Upper lobe of left lung (tissue), 6 donors: Measurements from ENCODE around the gene DLG2. TPM values are rescaled to one million over a fixed set of nuclear protein-coding genes. Genes with fewer than 3 reads are reported as not detected.
"Not testable (repeated sequence)": the region's sequence is repeated elsewhere in the genome, so short reads cannot be mapped to it uniquely, and the experiment has no call there.

ENCODE experiments used
- ATAC-seq, 2 donors: fragments of 200-7000 bp; cut with Tn5 transposase; one replicate each; pipeline ENCODE4 v1.9.1; 2022; ENCODE audit warnings: mild to moderate bottlenecking in 2 of 2, moderate library complexity in 2 of 2; ENCODE audit not compliant: low FRiP score in 2 of 2
- DNase-seq, 2 donors: peaks; one replicate each; pipeline ENCODE4 v3.0.0-alpha.2; 2019 to 2020
- H3K27ac ChIP-seq, 4 donors: fragments of 200-600 bp; sonication (generic); one replicate each; pipeline ENCODE4 v1.5.1; 2016 to 2019
- H3K27me3 ChIP-seq, 4 donors: fragments of 200-600 bp; sonication (generic); one replicate each; pipeline ENCODE4 v1.5.1; 2017 to 2019
- H3K36me3 ChIP-seq, 4 donors: fragments of 200-600 bp; sonication (generic); one replicate each; pipeline ENCODE4 v1.5.1; 2016 to 2019
- H3K4me1 ChIP-seq, 4 donors: fragments of 200-600 bp; sonication (generic); one replicate each; pipeline ENCODE4 v1.5.1; 2018 to 2019
- H3K4me3 ChIP-seq, 4 donors: fragments of 200-600 bp; sonication (generic); one replicate each; pipeline ENCODE4 v1.5.1; 2017 to 2019; ENCODE audit warnings: mild to moderate bottlenecking in 2 of 4, moderate library complexity in 1 of 4
- H3K9me3 ChIP-seq, 4 donors: fragments of 200-600 bp; sonication (generic); one replicate each; pipeline ENCODE4 v1.5.1; 2018 to 2019
- EP300 ChIP-seq, 4 donors: sonication (generic); formaldehyde crosslinking; IDR thresholded peaks; one replicate each; pipeline ENCODE4 v1.5.1; 2017; ENCODE audit warnings: antibody characterized with exemption in 4 of 4, control low read depth in 2 of 4
- POLR2A ChIP-seq, 4 donors: fragments of 450-650 bp; IDR thresholded peaks; one replicate each; pipeline ENCODE4 v1.5.1; 2016 to 2017; ENCODE audit warnings: antibody characterized with exemption in 4 of 4, mild to moderate bottlenecking in 2 of 4
- POLR2AphosphoS5 ChIP-seq, 2 donors: sonication (generic); formaldehyde crosslinking; IDR thresholded peaks; one replicate each; pipeline ENCODE4 v1.5.1; 2017; ENCODE audit warnings: antibody characterized with exemption in 2 of 2
- WGBS, 2 donors: methylation state at CpG; one replicate each; pipeline ENCODE4 v1.1.5; 2017 to 2018; 5-methylcytosine and 5-hydroxymethylcytosine counted together
- total RNA-seq, 6 donors: library from RNA; depleted of rRNA in 4 of 6; stranded (reverse); fragments of >200 nt in 4 of 6; gene quantifications; one replicate each; pipeline versions ENCODE4 v1.1.0 to v1.2.1, GENCODE V29; 2016 to 2021
- TF ChIP-seq, protein P1 (sequence below), 6 experiments: fragments of 450-650 bp in 4 of 6; fragments of 200-600 bp in 2 of 6; sonication (generic) in 2 of 6; IDR thresholded peaks; one replicate each; pipeline ENCODE4 v1.5.1; 2016 to 2019; ENCODE audit warnings: antibody characterized with exemption in 6 of 6
- donor health status: DM: no; HTN: no; CAD: no; lungs with moderate emphysema.
- donor health status: DM: no; HTN: yes; CAD: no; lungs with severe emphysema.

Gene DLG2
- total RNA-seq, 6 donors from 2014 or later: 3.4 to 37.7 (median 9.1) TPM

DNA sequence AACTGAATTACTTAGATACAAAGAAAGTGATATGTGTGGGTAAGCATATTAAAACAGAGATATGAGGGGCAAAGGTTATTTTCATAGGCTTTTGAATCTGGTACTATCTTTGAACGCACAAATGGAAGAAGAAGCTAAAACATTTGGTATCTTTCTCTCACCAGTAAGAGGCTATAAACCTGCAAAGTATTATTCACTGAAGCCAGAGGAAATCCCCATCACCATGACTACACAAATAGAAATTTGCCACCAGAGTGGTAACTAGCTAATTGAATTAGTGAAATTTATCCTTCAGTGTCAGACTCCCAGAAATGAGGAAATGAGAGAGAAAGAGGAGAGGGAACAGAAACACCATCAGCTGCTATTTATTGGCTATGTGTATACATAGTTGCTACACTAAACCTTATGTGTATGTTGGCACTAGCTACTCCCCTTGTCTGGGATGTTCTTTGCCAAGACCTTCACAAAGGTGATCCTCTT lies 503.4 kb downstream of the DLG2 start:
- no peak for TF ChIP-seq EP300 (IDR thresholded peaks at IDR 0.05)
- TF ChIP-seq, protein P1, sequence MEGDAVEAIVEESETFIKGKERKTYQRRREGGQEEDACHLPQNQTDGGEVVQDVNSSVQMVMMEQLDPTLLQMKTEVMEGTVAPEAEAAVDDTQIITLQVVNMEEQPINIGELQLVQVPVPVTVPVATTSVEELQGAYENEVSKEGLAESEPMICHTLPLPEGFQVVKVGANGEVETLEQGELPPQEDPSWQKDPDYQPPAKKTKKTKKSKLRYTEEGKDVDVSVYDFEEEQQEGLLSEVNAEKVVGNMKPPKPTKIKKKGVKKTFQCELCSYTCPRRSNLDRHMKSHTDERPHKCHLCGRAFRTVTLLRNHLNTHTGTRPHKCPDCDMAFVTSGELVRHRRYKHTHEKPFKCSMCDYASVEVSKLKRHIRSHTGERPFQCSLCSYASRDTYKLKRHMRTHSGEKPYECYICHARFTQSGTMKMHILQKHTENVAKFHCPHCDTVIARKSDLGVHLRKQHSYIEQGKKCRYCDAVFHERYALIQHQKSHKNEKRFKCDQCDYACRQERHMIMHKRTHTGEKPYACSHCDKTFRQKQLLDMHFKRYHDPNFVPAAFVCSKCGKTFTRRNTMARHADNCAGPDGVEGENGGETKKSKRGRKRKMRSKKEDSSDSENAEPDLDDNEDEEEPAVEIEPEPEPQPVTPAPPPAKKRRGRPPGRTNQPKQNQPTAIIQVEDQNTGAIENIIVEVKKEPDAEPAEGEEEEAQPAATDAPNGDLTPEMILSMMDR (IDR thresholded peaks at IDR 0.05): no peak
- TF ChIP-seq POLR2AphosphoS5 (IDR thresholded peaks at IDR 0.05): no peak
- no peak for TF ChIP-seq POLR2A (IDR thresholded peaks at IDR 0.05)
- H3K27me3 ChIP-seq: no peaks in the 10 kb centered on the region
- H3K27ac ChIP-seq: no peak overlapping the region
- WGBS, 2 donors: 81 to 84% methylated on average over 1 of the region's 1 CpG
- no peak overlapping the region for H3K4me3 ChIP-seq
- ATAC-seq (no peak), DNase-seq (no peak)
- H3K9me3 ChIP-seq: no peaks in the 10 kb centered on the region
- no peaks in the 10 kb centered on the region for H3K36me3 ChIP-seq
- H3K4me1 ChIP-seq: no peaks in the 10 kb centered on the region

DNA sequence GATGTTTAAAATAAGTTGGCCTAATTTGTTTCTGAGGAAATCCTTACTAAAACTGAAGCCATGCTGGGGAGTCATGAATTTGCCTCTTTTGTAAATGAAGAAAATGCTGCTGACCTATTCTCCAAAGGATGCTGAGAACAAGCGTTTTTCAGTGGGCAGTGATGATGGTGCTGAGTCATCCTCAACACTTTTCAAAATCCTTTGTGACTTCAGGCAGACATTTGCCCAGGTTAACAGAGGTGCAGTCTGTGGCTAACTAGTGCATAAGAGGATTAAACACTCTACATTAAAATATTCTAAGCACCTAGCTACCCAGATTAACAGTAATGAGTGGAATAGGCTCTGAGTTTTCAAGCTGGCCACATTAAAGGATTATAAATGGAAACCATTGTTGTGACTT lies 509.0 kb downstream of the DLG2 start:
- WGBS, 2 donors: 65 to 68% methylated on average over 1 of the region's 1 CpG
- Histone ChIP-seq H3K4me1 (no peaks in the 10 kb centered on the region), H3K36me3 (no peaks in the 10 kb centered on the region), H3K9me3 (no peaks in the 10 kb centered on the region), H3K27ac (no peak overlapping the region), H3K27me3 (no peaks in the 10 kb centered on the region), H3K4me3 (no peak overlapping the region)
- ATAC-seq (no peak), DNase-seq (no peak)
- TF ChIP-seq POLR2A (IDR thresholded peaks at IDR 0.05) (no peak), EP300 (IDR thresholded peaks at IDR 0.05) (no peak), POLR2AphosphoS5 (IDR thresholded peaks at IDR 0.05) (no peak)
- TF ChIP-seq, protein P1 (IDR thresholded peaks at IDR 0.05): no peak

DNA sequence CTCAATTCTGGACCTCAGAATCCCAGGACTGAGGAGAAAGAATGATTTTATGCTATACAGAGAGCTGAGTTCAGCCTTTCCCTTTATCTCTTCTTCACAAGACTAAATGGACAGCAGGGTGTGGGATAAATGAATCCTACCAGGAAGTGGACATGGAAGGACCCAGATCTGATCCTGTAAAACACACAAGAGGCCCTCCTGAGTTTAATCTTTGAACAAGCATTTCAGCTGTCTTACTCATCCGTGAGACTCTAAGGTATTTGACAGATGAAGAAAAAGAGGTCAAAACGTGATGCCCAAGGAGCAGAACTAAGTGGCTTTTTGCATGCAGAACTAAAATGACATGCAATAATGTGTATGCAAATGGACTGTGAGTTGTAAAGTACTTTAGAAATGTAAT lies 511.3 kb downstream of the DLG2 start:
- Histone ChIP-seq H3K27ac (no peak overlapping the region), H3K4me3 (no peak overlapping the region), H3K36me3 (no peaks in the 10 kb centered on the region), H3K4me1 (no peaks in the 10 kb centered on the region), H3K9me3 (no peaks in the 10 kb centered on the region), H3K27me3 (no peaks in the 10 kb centered on the region)
- ATAC-seq (no peak), DNase-seq (no peak)
- TF ChIP-seq EP300 (IDR thresholded peaks at IDR 0.05): no peak
- TF ChIP-seq, protein P1 (IDR thresholded peaks at IDR 0.05): no peak
- TF ChIP-seq POLR2AphosphoS5 (IDR thresholded peaks at IDR 0.05): no peak
- no peak for TF ChIP-seq POLR2A (IDR thresholded peaks at IDR 0.05)
- WGBS, 2 donors: 63 to 68% methylated on average over 2 of the region's 2 CpGs

DNA sequence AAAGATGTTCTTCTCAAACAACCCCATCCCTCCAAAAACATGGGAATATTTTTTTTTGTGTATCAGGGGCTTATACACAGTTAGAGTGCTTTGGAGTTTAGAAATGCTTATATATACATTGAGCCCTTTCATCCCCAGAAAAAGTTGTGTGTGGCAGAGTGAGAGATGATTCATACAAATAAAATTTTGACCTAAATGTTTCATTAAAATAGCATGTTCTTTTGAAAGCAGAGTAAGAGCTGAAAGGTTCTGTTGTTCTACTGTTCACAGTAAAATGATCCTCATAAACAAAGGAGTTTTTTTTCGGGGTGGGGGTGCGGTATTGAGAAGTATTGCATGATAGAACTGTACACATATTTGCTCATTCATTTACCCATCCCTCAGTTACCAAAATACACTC lies 512.4 kb downstream of the DLG2 start:
- no peak overlapping the region for H3K27ac ChIP-seq
- H3K27me3 ChIP-seq: no peaks in the 10 kb centered on the region
- H3K4me3 ChIP-seq: no peak overlapping the region
- H3K9me3 ChIP-seq: no peaks in the 10 kb centered on the region
- no peaks in the 10 kb centered on the region for H3K36me3 ChIP-seq
- WGBS, 2 donors: 79 to 84% methylated on average over 2 of the region's 2 CpGs
- TF ChIP-seq POLR2A (IDR thresholded peaks at IDR 0.05) (no peak), POLR2AphosphoS5 (IDR thresholded peaks at IDR 0.05) (no peak), EP300 (IDR thresholded peaks at IDR 0.05) (no peak)
- TF ChIP-seq, protein P1 (IDR thresholded peaks at IDR 0.05): no peak
- DNase-seq: no peak
- no peak for ATAC-seq
- H3K4me1 ChIP-seq: no peaks in the 10 kb centered on the region

DNA sequence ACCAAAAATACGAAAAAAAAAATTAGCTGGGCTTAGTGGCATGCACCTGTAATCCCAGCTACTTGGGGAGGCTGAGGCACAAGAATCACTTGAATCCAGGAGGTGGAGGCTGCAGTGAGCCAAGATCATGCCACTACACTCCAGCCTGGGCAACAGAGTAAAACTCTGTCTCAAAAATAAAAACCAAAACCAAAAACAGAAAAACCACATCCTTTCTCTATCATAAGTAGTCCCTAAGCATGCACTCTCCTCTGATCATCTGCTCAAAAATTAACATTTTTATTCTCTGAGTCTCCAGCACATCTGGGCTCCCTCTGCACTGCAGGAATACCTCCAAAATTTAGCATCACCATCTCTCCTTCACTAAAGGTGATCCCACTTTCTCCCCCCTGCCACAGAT lies 516.9 kb downstream of the DLG2 start:
- not testable (repeated sequence) for H3K27me3 ChIP-seq, H3K4me1 ChIP-seq, H3K36me3 ChIP-seq, H3K9me3 ChIP-seq, ATAC-seq, DNase-seq, H3K4me3 ChIP-seq, H3K27ac ChIP-seq
- WGBS, 2 donors: 88 to 89% methylated on average over 1 of the region's 1 CpG
